Erythroblast (primary cell): ENCODE measurements around the gene RASSF5.

ENCODE experiments used
- GATA1 ChIP-seq: IDR thresholded peaks from 2 replicates; pipeline ENCODE4 v1.6.1; 2011; ENCODE audit warnings: low read depth, mild to moderate bottlenecking, control low read depth, low read length, moderate library complexity
- POLR2A ChIP-seq: IDR thresholded peaks from 2 replicates; pipeline ENCODE4 v1.6.1; 2011; ENCODE audit warnings: mild to moderate bottlenecking, low read length

DNA sequence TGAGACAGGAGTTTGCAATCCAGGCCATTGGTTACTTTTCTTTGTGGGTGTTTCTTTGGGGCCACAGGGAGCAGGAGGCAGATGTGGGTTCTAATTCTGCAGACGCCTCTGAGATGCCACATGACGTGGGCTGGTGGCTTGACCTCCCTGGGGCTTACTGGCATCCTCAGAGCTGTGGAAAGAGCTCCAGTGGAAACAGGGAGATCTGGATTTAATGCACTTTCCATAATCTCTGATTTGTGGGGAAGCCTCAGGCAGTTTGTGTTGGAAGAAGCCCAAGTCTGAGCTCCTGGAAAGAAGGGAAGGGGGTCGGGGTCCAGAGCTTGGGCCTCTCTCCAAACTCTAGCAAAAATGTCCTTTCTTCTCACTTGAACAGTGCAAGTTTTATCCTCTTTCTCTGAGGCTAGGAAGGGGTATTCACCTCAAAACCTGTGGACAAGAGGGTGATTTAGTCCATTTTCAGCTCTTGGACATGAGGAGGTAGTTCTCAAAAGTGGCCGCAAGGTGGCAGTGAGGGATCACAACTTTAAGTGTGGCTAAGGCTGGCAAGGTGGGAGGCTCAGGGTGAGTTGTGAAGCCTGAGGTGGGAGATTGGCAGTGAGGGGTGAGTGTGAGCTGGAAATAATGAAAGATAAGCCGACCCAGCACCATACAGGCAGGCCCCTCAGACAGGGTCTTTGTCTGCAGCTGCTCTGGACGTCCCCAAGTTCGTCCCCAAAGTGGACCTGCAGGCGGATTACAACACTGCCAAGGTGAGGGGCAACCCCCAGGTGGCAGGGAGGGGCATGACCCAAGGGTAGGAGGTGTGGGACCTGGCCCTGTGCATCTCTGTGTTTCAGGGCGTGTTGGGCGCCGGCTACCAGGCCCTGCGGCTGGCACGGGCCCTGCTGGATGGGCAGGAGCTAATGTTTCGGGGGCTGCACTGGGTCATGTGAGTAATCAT lies 27.9 kb upstream of the RASSF5 start:
- TF ChIP-seq POLR2A (no peak), GATA1 (no peak)
